ENCODE data around the gene ANXA4. TPM values are rescaled to one million over a fixed set of nuclear protein-coding genes. Genes with fewer than 3 reads are reported as not detected.

ANXA4 gene
- polyA plus RNA-seq, 1 of the 3 experiments (the other 2 are of a cell fraction) = 137 TPM

DNA sequence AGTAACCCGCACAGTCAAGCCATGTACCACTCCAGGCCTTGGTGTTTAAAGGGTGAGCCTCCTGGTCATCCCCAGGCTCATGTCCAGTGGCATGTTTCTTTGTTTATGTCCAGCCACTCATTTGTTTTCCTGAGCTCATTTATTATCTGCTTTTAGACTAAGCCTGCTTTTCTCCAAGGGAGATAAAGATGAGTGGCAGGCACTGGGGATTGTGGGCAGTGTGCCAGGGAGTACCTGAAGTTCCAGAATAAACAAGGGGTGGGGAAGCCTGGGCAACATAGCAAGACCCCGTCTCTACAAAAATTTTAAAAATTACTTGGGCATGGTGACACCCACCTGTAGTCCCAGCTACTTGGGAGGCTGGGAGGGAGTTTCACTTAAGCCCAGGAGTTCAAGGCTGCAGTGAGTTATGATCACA, 1.9 kb downstream of the ANXA4 start:
- peaks cover 60% of the 10 kb centered on the region for H3K79me2 ChIP-seq (ENCODE audit: insufficient read depth)
- peak; percentile 27 for DNase-seq
- H3K4me3 ChIP-seq (ENCODE audit: low read depth in 2 of 2, low read length in 1 of 2) = no peak overlapping the region
- no peaks in the 10 kb centered on the region for H4K20me1 ChIP-seq (ENCODE audit: insufficient read depth)
- H3K4me1 ChIP-seq (ENCODE audit: control insufficient read depth in 1 of 2, insufficient read depth in 2 of 2, low read depth in 1 of 2, low read length in 1 of 2) = peaks cover 0 to 10% of the 10 kb centered on the region in 2 experiments; a peak in 1 of 4 replicates
- no peaks in the 10 kb centered on the region for H3K9me2 ChIP-seq
- TF ChIP-seq GATA2 (CRISPR knock-in tag; IDR thresholded peaks at IDR 0.05) (0 out of 2 replicates have a peak, but pooled peaks have one; percentile 16), RCOR1 (IDR thresholded peaks at IDR 0.05; ENCODE audit: low read length) (no peak)
- no peaks in the 10 kb centered on the region for H3K27me3 ChIP-seq (ENCODE audit: insufficient read depth)
- peaks cover 8% of the 10 kb centered on the region for H3F3A ChIP-seq (replicated peaks; ENCODE audit: insufficient read depth)
- H3K27ac ChIP-seq (ENCODE audit: low read depth in 2 of 2, low read length in 1 of 2) = no peak overlapping the region
- H3K9ac ChIP-seq = no peak overlapping the region
- H3K36me3 ChIP-seq (replicated peaks in 1 of 2; ENCODE audit: control insufficient read depth in 1 of 2, insufficient read depth in 2 of 2, low read length in 1 of 2) = peaks cover 0 to 12% of the 10 kb centered on the region in 2 experiments
- ChIA-PET CTCF (interaction anchor here (0.9 to 8.5 kb wide), 3 partner anchors 8 to 73 kb away, joined by 3 to 79 read pairs (median 33); no protein-coding TSS in a partner anchor), POLR2A (no interaction called here)
- no peaks in the 10 kb centered on the region for H3K9me3 ChIP-seq
- no peak overlapping the region for H2AFZ ChIP-seq (ENCODE audit: low read depth)
- 76% methylated on average over 2 of the region's 2 CpGs for WGBS (ENCODE audit: low lambda C conversion rate)
- H3K4me2 ChIP-seq = peak overlapping the region; percentile 93; the same call in 1 of the 2 replicates

DNA sequence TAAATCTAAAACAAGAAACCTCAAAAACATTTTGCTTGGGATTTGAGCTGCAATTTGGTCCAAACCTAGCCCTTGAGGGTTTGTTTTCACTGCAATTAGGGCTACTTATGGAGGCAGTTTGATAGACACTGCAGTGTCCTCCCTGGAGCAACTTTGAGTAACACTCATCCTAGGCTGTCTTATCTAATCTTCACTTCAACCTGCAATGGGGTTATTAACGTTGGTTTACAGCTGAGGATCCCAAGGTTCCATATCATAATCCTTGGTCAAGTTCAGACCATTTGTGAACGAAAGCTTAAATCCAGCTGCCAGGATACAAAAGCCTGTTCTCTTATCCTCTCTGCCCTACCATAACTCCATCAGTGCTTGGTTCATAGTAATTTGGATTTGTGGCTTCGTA, 2.5 kb downstream of the ANXA4 start:
- Histone ChIP-seq H4K20me1 (ENCODE audit: insufficient read depth) (no peaks in the 10 kb centered on the region), H3K9ac (no peak overlapping the region), H2AFZ (ENCODE audit: low read depth) (no peak overlapping the region), H3K79me2 (ENCODE audit: insufficient read depth) (peaks cover 66% of the 10 kb centered on the region), H3K27me3 (ENCODE audit: insufficient read depth) (no peaks in the 10 kb centered on the region), H3K4me3 (ENCODE audit: low read depth in 2 of 2, low read length in 1 of 2) (no peak overlapping the region), H3K9me2 (no peaks in the 10 kb centered on the region), H3K4me1 (ENCODE audit: control insufficient read depth in 1 of 2, insufficient read depth in 2 of 2, low read depth in 1 of 2, low read length in 1 of 2) (peaks cover 0 to 10% of the 10 kb centered on the region in 2 experiments; a peak in 1 of 4 replicates), H3K9me3 (no peaks in the 10 kb centered on the region), H3F3A (replicated peaks; ENCODE audit: insufficient read depth) (peaks cover 8% of the 10 kb centered on the region), H3K36me3 (replicated peaks in 1 of 2; ENCODE audit: control insufficient read depth in 1 of 2, insufficient read depth in 2 of 2, low read length in 1 of 2) (peaks cover 0 to 12% of the 10 kb centered on the region in 2 experiments), H3K4me2 (no peak overlapping the region), H3K27ac (ENCODE audit: low read depth in 2 of 2, low read length in 1 of 2) (no peak overlapping the region)
- whole genome bisulfite sequencing (ENCODE audit: low lambda C conversion rate) = 52% methylated on average over 3 of the region's 3 CpGs
- TF ChIP-seq, protein P1, sequence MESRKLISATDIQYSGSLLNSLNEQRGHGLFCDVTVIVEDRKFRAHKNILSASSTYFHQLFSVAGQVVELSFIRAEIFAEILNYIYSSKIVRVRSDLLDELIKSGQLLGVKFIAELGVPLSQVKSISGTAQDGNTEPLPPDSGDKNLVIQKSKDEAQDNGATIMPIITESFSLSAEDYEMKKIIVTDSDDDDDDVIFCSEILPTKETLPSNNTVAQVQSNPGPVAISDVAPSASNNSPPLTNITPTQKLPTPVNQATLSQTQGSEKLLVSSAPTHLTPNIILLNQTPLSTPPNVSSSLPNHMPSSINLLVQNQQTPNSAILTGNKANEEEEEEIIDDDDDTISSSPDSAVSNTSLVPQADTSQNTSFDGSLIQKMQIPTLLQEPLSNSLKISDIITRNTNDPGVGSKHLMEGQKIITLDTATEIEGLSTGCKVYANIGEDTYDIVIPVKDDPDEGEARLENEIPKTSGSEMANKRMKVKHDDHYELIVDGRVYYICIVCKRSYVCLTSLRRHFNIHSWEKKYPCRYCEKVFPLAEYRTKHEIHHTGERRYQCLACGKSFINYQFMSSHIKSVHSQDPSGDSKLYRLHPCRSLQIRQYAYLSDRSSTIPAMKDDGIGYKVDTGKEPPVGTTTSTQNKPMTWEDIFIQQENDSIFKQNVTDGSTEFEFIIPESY (IDR thresholded peaks at IDR 0.05; ENCODE audit: borderline replicate concordance, low read depth) = no peak
- TF ChIP-seq JUND (IDR thresholded peaks at IDR 0.05) (no peak), FOXJ3 (CRISPR knock-in tag; IDR thresholded peaks at IDR 0.05) (no peak), SMC3 (IDR thresholded peaks at IDR 0.05; ENCODE audit: low read depth, low read length) (no peak), FOSL2 (IDR thresholded peaks at IDR 0.05; ENCODE audit: borderline replicate concordance, low read depth) (no peak), POLR2AphosphoS5 (IDR thresholded peaks at IDR 0.05; ENCODE audit: low read depth, low read length) (no peak), EP300 (IDR thresholded peaks at IDR 0.05; ENCODE audit: borderline replicate concordance in 1 of 2, low read depth in 1 of 2, low read length in 1 of 2) (no peak), MXI1 (IDR thresholded peaks at IDR 0.05; ENCODE audit: low read depth, low read length) (no peak), NFIC (IDR thresholded peaks at IDR 0.05; ENCODE audit: borderline replicate concordance) (no peak), TCF12 (IDR thresholded peaks at IDR 0.05) (no peak), EZH2phosphoT487 (IDR thresholded peaks at IDR 0.05; ENCODE audit: borderline replicate concordance, low read depth) (no peak), SIN3A (IDR thresholded peaks at IDR 0.05; ENCODE audit: borderline replicate concordance, low read depth, low read length) (no peak), RFX5 (IDR thresholded peaks at IDR 0.05; ENCODE audit: low read length) (no peak), RCOR1 (IDR thresholded peaks at IDR 0.05; ENCODE audit: low read length) (no peak), TEAD4 (IDR thresholded peaks at IDR 0.05; ENCODE audit: borderline replicate concordance, insufficient read depth) (no peak)
- TF ChIP-seq, protein P2, sequence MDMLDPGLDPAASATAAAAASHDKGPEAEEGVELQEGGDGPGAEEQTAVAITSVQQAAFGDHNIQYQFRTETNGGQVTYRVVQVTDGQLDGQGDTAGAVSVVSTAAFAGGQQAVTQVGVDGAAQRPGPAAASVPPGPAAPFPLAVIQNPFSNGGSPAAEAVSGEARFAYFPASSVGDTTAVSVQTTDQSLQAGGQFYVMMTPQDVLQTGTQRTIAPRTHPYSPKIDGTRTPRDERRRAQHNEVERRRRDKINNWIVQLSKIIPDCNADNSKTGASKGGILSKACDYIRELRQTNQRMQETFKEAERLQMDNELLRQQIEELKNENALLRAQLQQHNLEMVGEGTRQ (IDR thresholded peaks at IDR 0.05; ENCODE audit: borderline replicate concordance, low read depth, low read length) = no peak
- TF ChIP-seq, protein P3, sequence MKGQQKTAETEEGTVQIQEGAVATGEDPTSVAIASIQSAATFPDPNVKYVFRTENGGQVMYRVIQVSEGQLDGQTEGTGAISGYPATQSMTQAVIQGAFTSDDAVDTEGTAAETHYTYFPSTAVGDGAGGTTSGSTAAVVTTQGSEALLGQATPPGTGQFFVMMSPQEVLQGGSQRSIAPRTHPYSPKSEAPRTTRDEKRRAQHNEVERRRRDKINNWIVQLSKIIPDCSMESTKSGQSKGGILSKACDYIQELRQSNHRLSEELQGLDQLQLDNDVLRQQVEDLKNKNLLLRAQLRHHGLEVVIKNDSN (IDR thresholded peaks at IDR 0.05; ENCODE audit: borderline replicate concordance, low read depth) = no peak
- TF ChIP-seq, protein P4, sequence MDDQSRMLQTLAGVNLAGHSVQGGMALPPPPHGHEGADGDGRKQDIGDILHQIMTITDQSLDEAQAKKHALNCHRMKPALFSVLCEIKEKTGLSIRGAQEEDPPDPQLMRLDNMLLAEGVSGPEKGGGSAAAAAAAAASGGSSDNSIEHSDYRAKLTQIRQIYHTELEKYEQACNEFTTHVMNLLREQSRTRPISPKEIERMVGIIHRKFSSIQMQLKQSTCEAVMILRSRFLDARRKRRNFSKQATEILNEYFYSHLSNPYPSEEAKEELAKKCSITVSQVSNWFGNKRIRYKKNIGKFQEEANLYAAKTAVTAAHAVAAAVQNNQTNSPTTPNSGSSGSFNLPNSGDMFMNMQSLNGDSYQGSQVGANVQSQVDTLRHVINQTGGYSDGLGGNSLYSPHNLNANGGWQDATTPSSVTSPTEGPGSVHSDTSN (IDR thresholded peaks at IDR 0.05) = no peak
- CTCF ChIA-PET = interaction anchor here (0.9 to 8.5 kb wide), 4 partner anchors 8 to 72 kb away, joined by 3 to 79 read pairs (median 18); no protein-coding TSS in a partner anchor
- no peak for DNase-seq
- POLR2A ChIA-PET = no interaction called here

Data from SK-N-SH (cell line).